ENCODE measurements around the gene CASP3. TPM values are rescaled to one million over a fixed set of nuclear protein-coding genes. Genes with fewer than 3 reads are reported as not detected.
A peak's percentile ranks its signal among the peaks of the same experiment; 100 is the strongest.

Gene CASP3
- total RNA-seq, 1 donor: 59.4 TPM

DNA sequence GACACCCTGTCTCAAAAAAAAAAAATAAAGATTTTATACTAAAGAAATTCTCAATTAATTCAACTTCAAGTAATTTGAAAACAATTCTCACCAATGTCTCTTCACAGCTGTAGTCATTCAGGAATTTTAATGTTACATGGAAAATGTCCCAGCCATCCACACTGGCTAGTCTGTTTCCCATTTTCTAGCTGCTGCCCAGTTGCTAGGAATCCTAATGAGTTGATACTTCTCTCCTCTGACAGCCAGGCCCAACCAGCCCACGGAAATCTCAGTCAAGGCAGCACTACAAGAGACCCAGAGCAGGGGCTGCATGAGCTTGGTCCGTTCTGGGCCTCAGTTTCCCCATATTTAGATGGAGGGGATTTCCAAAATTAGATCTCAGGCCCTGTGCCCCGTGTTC, 59.1 kb downstream of the CASP3 start:
- TF ChIP-seq, protein P1, sequence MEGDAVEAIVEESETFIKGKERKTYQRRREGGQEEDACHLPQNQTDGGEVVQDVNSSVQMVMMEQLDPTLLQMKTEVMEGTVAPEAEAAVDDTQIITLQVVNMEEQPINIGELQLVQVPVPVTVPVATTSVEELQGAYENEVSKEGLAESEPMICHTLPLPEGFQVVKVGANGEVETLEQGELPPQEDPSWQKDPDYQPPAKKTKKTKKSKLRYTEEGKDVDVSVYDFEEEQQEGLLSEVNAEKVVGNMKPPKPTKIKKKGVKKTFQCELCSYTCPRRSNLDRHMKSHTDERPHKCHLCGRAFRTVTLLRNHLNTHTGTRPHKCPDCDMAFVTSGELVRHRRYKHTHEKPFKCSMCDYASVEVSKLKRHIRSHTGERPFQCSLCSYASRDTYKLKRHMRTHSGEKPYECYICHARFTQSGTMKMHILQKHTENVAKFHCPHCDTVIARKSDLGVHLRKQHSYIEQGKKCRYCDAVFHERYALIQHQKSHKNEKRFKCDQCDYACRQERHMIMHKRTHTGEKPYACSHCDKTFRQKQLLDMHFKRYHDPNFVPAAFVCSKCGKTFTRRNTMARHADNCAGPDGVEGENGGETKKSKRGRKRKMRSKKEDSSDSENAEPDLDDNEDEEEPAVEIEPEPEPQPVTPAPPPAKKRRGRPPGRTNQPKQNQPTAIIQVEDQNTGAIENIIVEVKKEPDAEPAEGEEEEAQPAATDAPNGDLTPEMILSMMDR (IDR thresholded peaks at IDR 0.05; ENCODE audit: extremely low read depth, low read depth, low read length): no peak
- no peak overlapping the region for H2AFZ ChIP-seq (ENCODE audit: low read length)
- H3K36me3 ChIP-seq (ENCODE audit: insufficient read depth, low read length): no peaks in the 10 kb centered on the region

DNA sequence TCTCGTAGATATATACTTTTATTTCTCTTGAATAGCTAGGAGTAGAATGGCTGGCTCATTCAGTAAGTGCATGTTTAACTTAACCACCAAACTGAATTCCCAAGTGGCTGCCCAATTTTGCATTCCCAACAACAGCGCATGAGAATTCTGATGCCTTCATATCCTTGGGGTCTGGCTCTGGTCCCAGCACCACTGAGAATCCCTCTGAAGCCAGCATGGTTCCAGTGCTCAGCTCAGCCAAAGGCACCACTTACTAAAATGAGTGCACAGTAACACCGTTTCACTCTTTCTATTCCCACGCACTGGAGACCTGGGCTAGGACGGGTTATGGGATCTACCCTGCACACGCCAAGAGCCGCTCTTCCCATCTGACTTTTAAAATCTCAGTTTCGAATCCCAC, 60.4 kb downstream of the CASP3 start:
- TF ChIP-seq, protein P1 (IDR thresholded peaks at IDR 0.05; ENCODE audit: extremely low read depth, low read depth, low read length): no peak
- H4K20me1 ChIP-seq (ENCODE audit: insufficient read depth, low read length): no peaks in the 10 kb centered on the region
- peak; percentile 96 for DNase-seq (ENCODE audit: insufficient read length, low spot score, missing footprints)
- H2AFZ ChIP-seq (ENCODE audit: low read length): peak overlapping the region; percentile 81
- no peaks in the 10 kb centered on the region for H3K79me2 ChIP-seq (ENCODE audit: insufficient read depth, low read length)
- H3K27ac ChIP-seq (ENCODE audit: low read depth, low read length): no peak overlapping the region
- H3K36me3 ChIP-seq (ENCODE audit: insufficient read depth, low read length): no peaks in the 10 kb centered on the region
- no peaks in the 10 kb centered on the region for H3K9me3 ChIP-seq (ENCODE audit: low read depth, low read length)
- peak overlapping the region; percentile 56 for H3K4me3 ChIP-seq (ENCODE audit: insufficient read depth, low read length)
- H3K27me3 ChIP-seq (ENCODE audit: insufficient read depth, low read length): no peaks in the 10 kb centered on the region
- H3K4me2 ChIP-seq (ENCODE audit: insufficient read depth, low read length): peak overlapping the region; percentile 83
- H3K4me1 ChIP-seq (ENCODE audit: insufficient read depth, low read length): peaks cover 11% of the 10 kb centered on the region

More for the DNA sequence above, 59.1 kb downstream of the CASP3 start:
- H3K4me2 ChIP-seq (ENCODE audit: insufficient read depth, low read length): no peak overlapping the region
- peaks cover 11% of the 10 kb centered on the region for H3K4me1 ChIP-seq (ENCODE audit: insufficient read depth, low read length)
- H4K20me1 ChIP-seq (ENCODE audit: insufficient read depth, low read length): no peaks in the 10 kb centered on the region
- H3K79me2 ChIP-seq (ENCODE audit: insufficient read depth, low read length): no peaks in the 10 kb centered on the region
- no peak overlapping the region for H3K27ac ChIP-seq (ENCODE audit: low read depth, low read length)
- H3K27me3 ChIP-seq (ENCODE audit: insufficient read depth, low read length): no peaks in the 10 kb centered on the region
- no peaks in the 10 kb centered on the region for H3K9me3 ChIP-seq (ENCODE audit: low read depth, low read length)
- peak; percentile 86 for DNase-seq (ENCODE audit: insufficient read length, low spot score, missing footprints)
- no peak overlapping the region for H3K4me3 ChIP-seq (ENCODE audit: insufficient read depth, low read length)

DNA sequence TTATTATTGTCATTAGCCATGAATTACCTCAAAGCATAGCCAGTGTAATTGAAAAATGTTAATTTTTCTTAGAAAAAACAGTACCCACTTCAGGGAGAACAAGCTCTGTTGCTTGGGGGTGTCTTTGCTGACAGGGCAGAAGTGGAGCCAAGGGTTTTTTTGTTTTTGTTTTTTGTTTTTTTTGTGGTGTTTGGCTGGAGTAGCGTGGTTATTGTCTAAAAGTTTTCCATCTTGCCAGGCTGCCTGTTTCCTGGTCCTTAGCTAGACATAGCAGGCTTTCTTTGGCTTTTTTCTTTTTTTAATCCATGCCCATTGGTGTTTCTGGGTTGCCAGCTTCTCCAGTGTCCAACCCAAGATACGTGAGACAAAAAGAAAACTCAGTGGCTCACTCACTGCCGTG, 61.5 kb downstream of the CASP3 start:
- no peak overlapping the region for H3K4me2 ChIP-seq (ENCODE audit: insufficient read depth, low read length)
- H3K27ac ChIP-seq (ENCODE audit: low read depth, low read length): no peak overlapping the region
- DNase-seq (ENCODE audit: insufficient read length, low spot score, missing footprints): peak; percentile 31
- no peaks in the 10 kb centered on the region for H3K79me2 ChIP-seq (ENCODE audit: insufficient read depth, low read length)
- H4K20me1 ChIP-seq (ENCODE audit: insufficient read depth, low read length): no peaks in the 10 kb centered on the region
- TF ChIP-seq, protein P1 (IDR thresholded peaks at IDR 0.05; ENCODE audit: extremely low read depth, low read depth, low read length): no peak
- no peaks in the 10 kb centered on the region for H3K9me3 ChIP-seq (ENCODE audit: low read depth, low read length)
- H3K27me3 ChIP-seq (ENCODE audit: insufficient read depth, low read length): no peaks in the 10 kb centered on the region
- H2AFZ ChIP-seq (ENCODE audit: low read length): no peak overlapping the region
- no peak overlapping the region for H3K4me3 ChIP-seq (ENCODE audit: insufficient read depth, low read length)
- H3K36me3 ChIP-seq (ENCODE audit: insufficient read depth, low read length): no peaks in the 10 kb centered on the region
- peaks cover 11% of the 10 kb centered on the region for H3K4me1 ChIP-seq (ENCODE audit: insufficient read depth, low read length)

DNA sequence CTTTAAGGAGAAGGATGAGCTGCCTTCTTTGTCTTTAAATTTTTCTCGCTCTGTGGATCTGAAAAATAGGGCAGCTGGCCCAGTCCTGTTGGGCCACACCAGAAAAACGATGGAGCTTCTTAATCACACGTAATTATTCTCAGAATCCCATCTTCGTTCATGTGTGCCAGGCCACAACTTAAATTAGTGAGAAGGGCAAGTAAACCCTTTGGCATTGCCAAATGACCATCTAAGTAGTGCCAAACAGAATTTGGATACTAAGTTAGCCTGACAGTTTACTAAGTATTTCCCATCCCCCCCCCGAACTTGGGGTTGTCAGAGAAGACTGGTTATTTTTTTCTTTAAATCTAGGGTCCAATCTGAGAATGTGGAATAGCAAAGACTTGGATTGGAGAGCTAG, 62.0 kb downstream of the CASP3 start:
- Histone ChIP-seq H3K4me2 (ENCODE audit: insufficient read depth, low read length) (no peak overlapping the region), H3K9me3 (ENCODE audit: low read depth, low read length) (no peaks in the 10 kb centered on the region), H4K20me1 (ENCODE audit: insufficient read depth, low read length) (no peaks in the 10 kb centered on the region), H3K36me3 (ENCODE audit: insufficient read depth, low read length) (no peaks in the 10 kb centered on the region), H3K27ac (ENCODE audit: low read depth, low read length) (no peak overlapping the region), H2AFZ (ENCODE audit: low read length) (no peak overlapping the region), H3K4me3 (ENCODE audit: insufficient read depth, low read length) (no peak overlapping the region), H3K4me1 (ENCODE audit: insufficient read depth, low read length) (peaks cover 11% of the 10 kb centered on the region), H3K27me3 (ENCODE audit: insufficient read depth, low read length) (no peaks in the 10 kb centered on the region), H3K79me2 (ENCODE audit: insufficient read depth, low read length) (no peaks in the 10 kb centered on the region)
- DNase-seq (ENCODE audit: insufficient read length, low spot score, missing footprints): peak; percentile 29
- TF ChIP-seq, protein P1 (IDR thresholded peaks at IDR 0.05; ENCODE audit: extremely low read depth, low read depth, low read length): no peak

Measured in osteoblast (primary cell).